HG03457 (cell line): Measurements from ENCODE around the gene NFASC.

Experiments used
- ATAC-seq: cut with Tn5 transposase; IDR thresholded peaks from one replicate; pipeline ENCODE4 v1.9.1; 2021; ENCODE audit warnings: moderate number of reproducible peaks; ENCODE audit not compliant: unreplicated experiment

The NFASC gene

GRCh38 chr1:204927673-204928641 lies 57.3 kb downstream of the NFASC start:
- no peak for ATAC-seq

GRCh38 chr1:204928671-204929486 lies 58.2 kb downstream of the NFASC start:
- no peak for ATAC-seq

GRCh38 chr1:204929487-204930154 lies 59.0 kb downstream of the NFASC start:
- no peak for ATAC-seq

- no peak for ATAC-seq
Measured at GRCh38 chr1:204930155-204930523, 59.5 kb downstream of the NFASC start.

GRCh38 chr1:204931313-204931712 lies 60.7 kb downstream of the NFASC start:
- no peak for ATAC-seq

GRCh38 chr1:204931768-204932572 lies 61.3 kb downstream of the NFASC start:
- ATAC-seq, result no peak

GRCh38 chr1:204932573-204932909 lies 61.9 kb downstream of the NFASC start:
- ATAC-seq, result no peak

GRCh38 chr1:204935155-204935554 lies 64.5 kb downstream of the NFASC start:
- ATAC-seq, result no peak

- no peak for ATAC-seq
Measured at GRCh38 chr1:204936765-204937164, 66.1 kb downstream of the NFASC start.

GRCh38 chr1:204937901-204938300 lies 67.2 kb downstream of the NFASC start:
- no peak for ATAC-seq

GRCh38 chr1:204940591-204940990 lies 69.9 kb downstream of the NFASC start:
- no peak for ATAC-seq

GRCh38 chr1:204941421-204942338 lies 71.0 kb downstream of the NFASC start:
- no peak for ATAC-seq

GRCh38 chr1:204943495-204943894 lies 72.8 kb downstream of the NFASC start:
- ATAC-seq, result no peak

GRCh38 chr1:204944662-204945061 lies 74.0 kb downstream of the NFASC start:
- no peak for ATAC-seq

- no peak for ATAC-seq
Measured at GRCh38 chr1:204945565-204945977, 74.9 kb downstream of the NFASC start.

GRCh38 chr1:204946640-204947039 lies 76.0 kb downstream of the NFASC start:
- no peak for ATAC-seq

- ATAC-seq, result no peak
Measured at GRCh38 chr1:204947338-204947737, 76.7 kb downstream of the NFASC start.

GRCh38 chr1:204947747-204948146 lies 77.1 kb downstream of the NFASC start:
- no peak for ATAC-seq

- ATAC-seq, result no peak
Measured at GRCh38 chr1:204950353-204951001, 79.8 kb downstream of the NFASC start.
